GM12878 (cell line): ENCODE measurements around the gene TAF11. TPM values are rescaled to one million over a fixed set of nuclear protein-coding genes. Genes with fewer than 3 reads are reported as not detected.

Experiments
- CHD2 ChIP-seq: IDR thresholded peaks from 2 replicates; pipeline ENCODE4 v1.6.1; 2011; ENCODE audit warnings: low read depth, low read length, improper control_type of control experiment, borderline replicate concordance
- EED ChIP-seq: sonication (generic); IDR thresholded peaks from 2 replicates; pipeline ENCODE4 v1.6.1; 2016; ENCODE audit warnings: antibody characterized with exemption, low read depth
- GATAD2B ChIP-seq: fragments of 450-650 bp; conservative IDR thresholded peaks from 2 replicates; pipeline ENCODE4 v1.6.1; 2017; ENCODE audit warnings: low read depth, mild to moderate bottlenecking, moderate library complexity
- NR2F1 ChIP-seq: fragments of 450-650 bp; conservative IDR thresholded peaks from 2 replicates; pipeline ENCODE4 v1.6.1; 2017; ENCODE audit warnings: mild to moderate bottlenecking
- PAX5 ChIP-seq: IDR thresholded peaks from 2 replicates; pipeline ENCODE4 v1.6.1; 2011; ENCODE audit warnings: low read depth, low read length, borderline replicate concordance
- RAD51 ChIP-seq: fragments of 450-650 bp; IDR thresholded peaks from 2 replicates; pipeline ENCODE4 v1.6.1; 2016; ENCODE audit warnings: moderate library complexity, mild to moderate bottlenecking, inconsistent platforms
- RFX5 ChIP-seq: IDR thresholded peaks from 2 replicates; pipeline ENCODE4 v1.6.1; 2011; ENCODE audit warnings: low read depth, low read length, improper control_type of control experiment
- SMARCA5 ChIP-seq: fragments of 450-650 bp; IDR thresholded peaks from 2 replicates; pipeline ENCODE4 v1.6.1; 2017; ENCODE audit warnings: mild to moderate bottlenecking
- SUZ12 ChIP-seq: fragments of 200-600 bp; sonication (generic); IDR thresholded peaks from one replicate; pipeline ENCODE4 v1.6.1; 2018; ENCODE audit warnings: antibody characterized with exemption, mild to moderate bottlenecking; ENCODE audit not compliant: unreplicated experiment
- YY1 ChIP-seq: IDR thresholded peaks from 2 replicates; pipeline ENCODE4 v1.6.1; 2011; ENCODE audit warnings: low read depth, mild to moderate bottlenecking, low read length
- polyA plus RNA-seq, 11 experiments: library from polyadenylated mRNA; depleted of rRNA in 4 of 11; unstranded in 6 of 11; stranded (reverse) in 5 of 11; fragments of >200 nt; fragmentation: Nextera tagmentation in 4 of 11; fragmentation: Illumina TruSeq in 1 of 11; extraction: Ambion mirVana in 4 of 11; extraction: Trizol in 1 of 11; gene quantifications; 1 replicate in 1 of 11; 2 replicates in 10 of 11; pipeline versions ENCODE4 v1.2.1 to v1.2.3, GENCODE V29; 2011 to 2016; ENCODE audit warnings: inconsistent platforms in 2 of 11, missing spikeins in 2 of 11, low read depth in 1 of 11
- total RNA-seq, 4 experiments: library from RNA; depleted of rRNA in 3 of 4; stranded (reverse); fragments of >200 nt in 3 of 4; fragmentation: Illumina TruSeq in 1 of 4; extraction: Trizol in 1 of 4; gene quantifications; 2 replicates each; pipeline versions ENCODE4 v1.2.1 to v1.2.3, GENCODE V29; 2013 to 2021
- TF ChIP-seq, protein P1 (sequence below): fragments of 450-650 bp; IDR thresholded peaks from 2 replicates; pipeline ENCODE4 v1.6.1; 2017; ENCODE audit warnings: low read depth, mild to moderate bottlenecking, moderate library complexity
- TF ChIP-seq, protein P2 (sequence below): fragments of 450-650 bp; formaldehyde crosslinking; IDR thresholded peaks from 2 replicates; pipeline ENCODE4 v1.4.0; 2020; ENCODE audit warnings: mild to moderate bottlenecking, moderate library complexity
- TF ChIP-seq, protein P3 (sequence below): IDR thresholded peaks from 2 replicates; pipeline ENCODE4 v1.6.1; 2011; ENCODE audit warnings: mild to moderate bottlenecking, low read depth, low read length, moderate library complexity; ENCODE audit not compliant: insufficient replicate concordance

The TAF11 gene
- total and polyA plus RNA-seq, 10 of the 15 experiments (the other 5 are each of a cell fraction or from before 2014, with no cell fraction given), result 24.6 to 59.2 (median 32.0) TPM

- TF ChIP-seq, protein P1, sequence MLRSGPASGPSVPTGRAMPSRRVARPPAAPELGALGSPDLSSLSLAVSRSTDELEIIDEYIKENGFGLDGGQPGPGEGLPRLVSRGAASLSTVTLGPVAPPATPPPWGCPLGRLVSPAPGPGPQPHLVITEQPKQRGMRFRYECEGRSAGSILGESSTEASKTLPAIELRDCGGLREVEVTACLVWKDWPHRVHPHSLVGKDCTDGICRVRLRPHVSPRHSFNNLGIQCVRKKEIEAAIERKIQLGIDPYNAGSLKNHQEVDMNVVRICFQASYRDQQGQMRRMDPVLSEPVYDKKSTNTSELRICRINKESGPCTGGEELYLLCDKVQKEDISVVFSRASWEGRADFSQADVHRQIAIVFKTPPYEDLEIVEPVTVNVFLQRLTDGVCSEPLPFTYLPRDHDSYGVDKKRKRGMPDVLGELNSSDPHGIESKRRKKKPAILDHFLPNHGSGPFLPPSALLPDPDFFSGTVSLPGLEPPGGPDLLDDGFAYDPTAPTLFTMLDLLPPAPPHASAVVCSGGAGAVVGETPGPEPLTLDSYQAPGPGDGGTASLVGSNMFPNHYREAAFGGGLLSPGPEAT, result peak; percentile 28; the same call in 1 of the 2 replicates
- TF ChIP-seq SMARCA5 (peak; percentile 22; the same call in 1 of the 2 replicates), NR2F1 (peak; percentile 35; the same call in 1 of the 2 replicates), PAX5 (peak; percentile 98), SUZ12 (no peak), RFX5 (peak; percentile 25; the same call in 1 of the 2 replicates), EED (peak; percentile 26; the same call in 1 of the 2 replicates), GATAD2B (peak; percentile 65; the same call in 1 of the 2 replicates), RAD51 (no peak), YY1 (0 out of 2 replicates have a peak, but pooled peaks have one; percentile 21), CHD2 (peak; percentile 44; the same call in 1 of the 2 replicates)
- TF ChIP-seq, protein P2, sequence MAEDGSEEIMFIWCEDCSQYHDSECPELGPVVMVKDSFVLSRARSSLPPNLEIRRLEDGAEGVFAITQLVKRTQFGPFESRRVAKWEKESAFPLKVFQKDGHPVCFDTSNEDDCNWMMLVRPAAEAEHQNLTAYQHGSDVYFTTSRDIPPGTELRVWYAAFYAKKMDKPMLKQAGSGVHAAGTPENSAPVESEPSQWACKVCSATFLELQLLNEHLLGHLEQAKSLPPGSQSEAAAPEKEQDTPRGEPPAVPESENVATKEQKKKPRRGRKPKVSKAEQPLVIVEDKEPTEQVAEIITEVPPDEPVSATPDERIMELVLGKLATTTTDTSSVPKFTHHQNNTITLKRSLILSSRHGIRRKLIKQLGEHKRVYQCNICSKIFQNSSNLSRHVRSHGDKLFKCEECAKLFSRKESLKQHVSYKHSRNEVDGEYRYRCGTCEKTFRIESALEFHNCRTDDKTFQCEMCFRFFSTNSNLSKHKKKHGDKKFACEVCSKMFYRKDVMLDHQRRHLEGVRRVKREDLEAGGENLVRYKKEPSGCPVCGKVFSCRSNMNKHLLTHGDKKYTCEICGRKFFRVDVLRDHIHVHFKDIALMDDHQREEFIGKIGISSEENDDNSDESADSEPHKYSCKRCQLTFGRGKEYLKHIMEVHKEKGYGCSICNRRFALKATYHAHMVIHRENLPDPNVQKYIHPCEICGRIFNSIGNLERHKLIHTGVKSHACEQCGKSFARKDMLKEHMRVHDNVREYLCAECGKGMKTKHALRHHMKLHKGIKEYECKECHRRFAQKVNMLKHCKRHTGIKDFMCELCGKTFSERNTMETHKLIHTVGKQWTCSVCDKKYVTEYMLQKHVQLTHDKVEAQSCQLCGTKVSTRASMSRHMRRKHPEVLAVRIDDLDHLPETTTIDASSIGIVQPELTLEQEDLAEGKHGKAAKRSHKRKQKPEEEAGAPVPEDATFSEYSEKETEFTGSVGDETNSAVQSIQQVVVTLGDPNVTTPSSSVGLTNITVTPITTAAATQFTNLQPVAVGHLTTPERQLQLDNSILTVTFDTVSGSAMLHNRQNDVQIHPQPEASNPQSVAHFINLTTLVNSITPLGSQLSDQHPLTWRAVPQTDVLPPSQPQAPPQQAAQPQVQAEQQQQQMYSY (CRISPR knock-in tag), result no peak
- TF ChIP-seq, protein P3, sequence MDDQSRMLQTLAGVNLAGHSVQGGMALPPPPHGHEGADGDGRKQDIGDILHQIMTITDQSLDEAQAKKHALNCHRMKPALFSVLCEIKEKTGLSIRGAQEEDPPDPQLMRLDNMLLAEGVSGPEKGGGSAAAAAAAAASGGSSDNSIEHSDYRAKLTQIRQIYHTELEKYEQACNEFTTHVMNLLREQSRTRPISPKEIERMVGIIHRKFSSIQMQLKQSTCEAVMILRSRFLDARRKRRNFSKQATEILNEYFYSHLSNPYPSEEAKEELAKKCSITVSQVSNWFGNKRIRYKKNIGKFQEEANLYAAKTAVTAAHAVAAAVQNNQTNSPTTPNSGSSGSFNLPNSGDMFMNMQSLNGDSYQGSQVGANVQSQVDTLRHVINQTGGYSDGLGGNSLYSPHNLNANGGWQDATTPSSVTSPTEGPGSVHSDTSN, result no peak
Observed at GRCh38 chr6:34888874-34889555, 1.2 kb upstream of the TAF11 start, which contains the start of gene ANKS1A (continued).
